Right cardiac atrium (tissue), 5 donors: ENCODE measurements around the gene KRT84. TPM values are rescaled to one million over a fixed set of nuclear protein-coding genes. Genes with fewer than 3 reads are reported as not detected.

Experiments
- polyA plus RNA-seq: library from polyadenylated mRNA; stranded (reverse); fragments of 200-250 nt; gene quantifications from one replicate; pipeline ENCODE4 v1.2.3, GENCODE V29; 2013
- total RNA-seq, 4 donors: library from RNA; stranded (reverse); fragmentation: NEBNext Ultra II Directional; extraction: Animal tissue kit (Norgen Biotek cat#: 25700); gene quantifications; one replicate each; pipeline ENCODE4 v1.2.1, GENCODE V29; 2021
- donor health status: healthy with polysubstance abuse.
- donor health status: DM: no; HTN: yes; CAD: no.
- donor health status: DM: no; HTN: no; CAD: no.
- donor health status: DM: no; HTN: yes; CAD: no; lungs with severe emphysema.
- donor health status: DM: yes; HTN: yes; CAD: no.

KRT84 gene
- total and polyA plus RNA-seq, 5 donors = not detected

Other genes with a start within 250 kb of the KRT84 start
- under 1 TPM in 1 of 4 donors, not detected in 3; 0.06 TPM for gene KRT80, start 193.6 kb downstream of the KRT84 start, total RNA-seq
- 0.05 TPM for gene KRT80, start 193.6 kb downstream of the KRT84 start, polyA plus RNA-seq
- 1 to 10 TPM in 2 of 4 donors, under 1 TPM in 1, not detected in 1; 0.94 to 3.0 (median 1.1) TPM for gene KRT7, start 152.4 kb downstream of the KRT84 start, total RNA-seq
- 0.16 TPM for gene KRT7, start 152.4 kb downstream of the KRT84 start, polyA plus RNA-seq
- gene KRT86, start 111.0 kb downstream of the KRT84 start, total RNA-seq = not detected
- not detected for gene KRT86, start 111.0 kb downstream of the KRT84 start, polyA plus RNA-seq
- not detected for gene KRT81, start 94.1 kb downstream of the KRT84 start, total RNA-seq
- gene KRT81, start 94.1 kb downstream of the KRT84 start, polyA plus RNA-seq = not detected
- not detected for gene KRT83, start 64.3 kb downstream of the KRT84 start, total RNA-seq
- not detected for gene KRT83, start 64.3 kb downstream of the KRT84 start, polyA plus RNA-seq
- not detected for gene KRT85, start 18.2 kb downstream of the KRT84 start, total RNA-seq
- gene KRT85, start 18.2 kb downstream of the KRT84 start, polyA plus RNA-seq = not detected
- gene KRT82, start 20.7 kb upstream of the KRT84 start, total RNA-seq = not detected
- gene KRT82, start 20.7 kb upstream of the KRT84 start, polyA plus RNA-seq = not detected
- gene KRT75, start 48.7 kb upstream of the KRT84 start, total RNA-seq = not detected
- gene KRT75, start 48.7 kb upstream of the KRT84 start, polyA plus RNA-seq = 0.07 TPM
- gene KRT6B, start 66.5 kb upstream of the KRT84 start, total RNA-seq = not detected
- gene KRT6B, start 66.5 kb upstream of the KRT84 start, polyA plus RNA-seq = not detected
- gene KRT6C, start 88.2 kb upstream of the KRT84 start, total RNA-seq = not detected
- not detected for gene KRT6C, start 88.2 kb upstream of the KRT84 start, polyA plus RNA-seq
- not detected for gene KRT6A, start 107.6 kb upstream of the KRT84 start, total RNA-seq
- gene KRT6A, start 107.6 kb upstream of the KRT84 start, polyA plus RNA-seq = not detected
- gene KRT5, start 134.7 kb upstream of the KRT84 start, total RNA-seq = not detected
- gene KRT5, start 134.7 kb upstream of the KRT84 start, polyA plus RNA-seq = 0.07 TPM
- not detected for gene KRT71, start 167.5 kb upstream of the KRT84 start, total RNA-seq
- not detected for gene KRT71, start 167.5 kb upstream of the KRT84 start, polyA plus RNA-seq
- gene KRT74, start 188.2 kb upstream of the KRT84 start, total RNA-seq = 1 to 10 TPM in 2 of 4 donors, under 1 TPM in 2; 0.47 to 2.2 (median 1.2) TPM
- 0.14 TPM for gene KRT74, start 188.2 kb upstream of the KRT84 start, polyA plus RNA-seq
- gene KRT72, start 215.8 kb upstream of the KRT84 start, total RNA-seq = not detected
- not detected for gene KRT72, start 215.8 kb upstream of the KRT84 start, polyA plus RNA-seq
- not detected for gene KRT73, start 232.9 kb upstream of the KRT84 start, total RNA-seq
- not detected for gene KRT73, start 232.9 kb upstream of the KRT84 start, polyA plus RNA-seq